NCI-H2107 treated with DMSO at 0.1 percent for 48 hours (cell line): ENCODE measurements around the gene ACSBG1.

ENCODE experiments used
- DNase-seq: peaks from one replicate; lab custom pipeline; 2025; ENCODE audit not compliant: unreplicated experiment; lab: John Stamatoyannopoulos, UW

Gene ACSBG1

GRCh38 chr15:78222745-78223395 is 11.5 kb downstream of the ACSBG1 start:
- no peak for DNase-seq

GRCh38 chr15:78220713-78221112 is 13.7 kb downstream of the ACSBG1 start:
- DNase-seq = no peak

GRCh38 chr15:78216276-78217104 is 17.9 kb downstream of the ACSBG1 start:
- no peak for DNase-seq

- DNase-seq = no peak
Observed at GRCh38 chr15:78213956-78214355, 20.4 kb downstream of the ACSBG1 start.

GRCh38 chr15:78213425-78213750 is 21.0 kb downstream of the ACSBG1 start:
- DNase-seq = no peak

- no peak for DNase-seq
Observed at GRCh38 chr15:78212546-78213424, 21.6 kb downstream of the ACSBG1 start.

- DNase-seq = no peak
Observed at GRCh38 chr15:78212008-78212407, 22.4 kb downstream of the ACSBG1 start.

- DNase-seq = no peak
Observed at GRCh38 chr15:78211189-78211921, 23.0 kb downstream of the ACSBG1 start.

- no peak for DNase-seq
Observed at GRCh38 chr15:78210349-78210717, 24.0 kb downstream of the ACSBG1 start.

- DNase-seq = no peak
Observed at GRCh38 chr15:78209646-78210348, 24.6 kb downstream of the ACSBG1 start.

GRCh38 chr15:78208887-78209645 is 25.3 kb downstream of the ACSBG1 start:
- DNase-seq = no peak

- no peak for DNase-seq
Observed at GRCh38 chr15:78208341-78208844, 26.0 kb downstream of the ACSBG1 start.

GRCh38 chr15:78207641-78208340 is 26.6 kb downstream of the ACSBG1 start:
- no peak for DNase-seq

GRCh38 chr15:78207110-78207458 is 27.3 kb downstream of the ACSBG1 start:
- DNase-seq = no peak

- no peak for DNase-seq
Observed at GRCh38 chr15:78206326-78207109, 27.8 kb downstream of the ACSBG1 start.

- DNase-seq = no peak
Observed at GRCh38 chr15:78205856-78206255, 28.5 kb downstream of the ACSBG1 start.

- DNase-seq = no peak
Observed at GRCh38 chr15:78205337-78205736, 29.0 kb downstream of the ACSBG1 start.
